Stimulated activated naive CD4-positive, alpha-beta T cell treated with Interleukin-2 at 50 U/mL for 16 hours (primary cell): ENCODE measurements around the gene MBP.

ENCODE experiments used
- DNase-seq: peaks from one replicate; lab custom pipeline; 2025; lab: John Stamatoyannopoulos, UW

MBP gene

DNA sequence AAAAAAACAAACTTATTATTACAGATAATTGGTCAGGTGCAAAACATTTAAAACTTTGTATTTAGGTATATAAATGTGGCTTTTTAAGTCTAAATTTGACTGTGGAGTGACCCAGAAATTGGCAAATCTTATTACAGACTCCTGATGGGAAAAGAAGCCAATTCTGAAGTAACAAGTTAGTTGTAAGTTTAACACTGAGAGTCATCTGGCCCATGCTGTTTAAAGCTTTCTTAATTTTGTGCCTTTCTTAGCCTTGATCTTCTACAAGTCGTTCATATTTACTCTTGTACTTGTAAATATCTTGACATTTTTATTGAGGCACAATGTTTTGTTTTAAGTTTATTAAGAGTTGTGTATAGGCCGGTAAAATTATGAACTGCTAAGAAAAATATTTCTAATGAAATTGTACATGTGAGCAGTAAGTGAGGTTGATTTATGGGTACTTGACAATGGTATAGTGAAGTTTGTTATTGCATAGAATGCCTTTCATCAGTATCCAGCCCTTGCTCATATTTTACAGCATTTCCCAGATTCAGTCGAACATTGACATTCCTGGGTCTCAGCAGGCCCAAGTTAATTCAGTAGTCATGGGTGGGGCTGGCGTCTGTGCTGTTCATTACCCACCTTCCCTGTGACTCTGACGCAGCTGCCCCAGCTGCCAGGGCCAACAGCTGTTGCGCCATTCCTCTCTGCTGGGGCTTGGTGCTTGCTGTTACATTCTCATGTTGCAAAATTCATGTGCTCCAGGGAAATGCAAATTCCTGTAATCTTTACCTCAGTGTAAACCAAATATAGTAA lies 188.8 kb downstream of the MBP start:
- DNase-seq, result no peak

DNA sequence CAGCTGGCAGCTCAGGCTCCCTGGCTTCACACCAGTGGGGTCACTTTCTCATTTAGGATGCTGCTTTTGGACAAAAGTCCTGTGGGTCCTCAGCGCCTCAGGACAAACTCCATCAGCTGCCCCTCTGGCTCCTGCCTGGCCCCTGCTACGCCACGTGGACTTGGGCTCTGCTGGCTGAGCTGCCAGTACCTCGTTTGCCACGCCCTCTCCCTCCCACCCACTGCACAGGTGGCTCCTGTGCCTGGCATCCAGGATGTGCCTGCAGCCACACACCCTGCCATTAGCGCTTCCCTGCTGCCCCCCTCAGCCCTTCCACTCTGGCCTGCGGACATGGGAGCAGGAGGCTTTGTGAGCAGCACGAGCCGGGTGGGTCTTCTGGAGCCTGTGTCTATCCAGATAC lies 191.3 kb downstream of the MBP start:
- DNase-seq, result no peak

DNA sequence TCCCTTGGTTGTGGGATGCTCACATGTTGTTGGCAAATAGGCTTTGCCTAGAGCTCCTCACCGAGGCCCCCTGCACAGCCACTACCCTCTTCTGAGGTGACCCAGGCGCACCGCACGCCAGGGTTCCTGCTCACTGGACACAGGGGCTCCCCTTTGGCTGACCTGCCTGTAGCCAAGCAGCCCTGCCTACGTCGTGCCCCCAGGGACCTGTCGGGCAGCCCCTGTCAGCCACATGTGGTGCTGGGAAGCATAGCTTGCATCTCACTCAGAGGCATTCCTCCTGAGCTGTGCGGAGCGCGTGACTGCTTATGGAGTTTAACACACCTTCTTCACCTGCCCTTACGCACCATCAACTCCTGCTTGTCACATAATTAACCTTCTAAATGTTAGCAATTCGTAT lies 194.0 kb downstream of the MBP start:
- DNase-seq, result no peak

DNA sequence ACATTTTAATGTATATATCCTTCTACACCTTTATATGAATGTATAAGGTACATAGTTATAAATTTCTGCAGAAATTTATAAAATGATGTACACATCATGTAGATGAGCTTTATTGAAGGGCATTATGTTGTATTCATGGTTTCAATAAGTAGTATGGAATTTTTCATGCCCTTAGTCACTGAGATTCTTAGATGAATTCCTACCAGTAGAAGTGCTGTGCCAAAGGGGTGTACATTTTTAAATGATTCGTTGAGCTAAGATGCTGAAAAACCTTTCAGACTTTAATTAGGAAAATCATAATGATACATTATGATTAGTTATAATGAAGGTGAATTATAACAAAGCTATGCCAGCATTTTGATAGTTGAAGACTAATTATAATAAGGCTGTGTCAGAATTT lies 195.0 kb downstream of the MBP start:
- no peak for DNase-seq

DNA sequence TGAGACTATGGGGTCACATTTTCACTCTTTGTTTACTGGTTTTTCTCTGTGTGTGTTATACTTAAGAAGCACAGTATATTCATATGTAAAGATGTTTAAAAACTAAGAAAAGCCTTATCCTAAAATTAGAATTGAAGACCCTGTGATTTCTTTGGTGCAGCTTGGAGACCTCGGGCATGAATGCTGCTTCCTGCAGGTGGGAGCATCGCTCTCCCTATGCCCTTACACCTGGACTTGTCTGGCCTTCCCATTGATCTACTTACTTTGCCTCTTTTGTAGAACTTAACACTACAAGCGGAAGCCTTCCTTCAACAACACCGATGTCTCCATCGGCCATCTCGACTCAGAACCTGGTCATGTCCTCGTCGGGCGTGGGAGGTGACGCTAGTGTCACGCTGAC lies 195.7 kb downstream of the MBP start:
- DNase-seq, result no peak

- no peak for DNase-seq
Measured at GRCh38 chr18:76935722-76936337, 196.8 kb downstream of the MBP start.

GRCh38 chr18:76932026-76932819 lies 200.4 kb downstream of the MBP start:
- DNase-seq, result no peak

DNA sequence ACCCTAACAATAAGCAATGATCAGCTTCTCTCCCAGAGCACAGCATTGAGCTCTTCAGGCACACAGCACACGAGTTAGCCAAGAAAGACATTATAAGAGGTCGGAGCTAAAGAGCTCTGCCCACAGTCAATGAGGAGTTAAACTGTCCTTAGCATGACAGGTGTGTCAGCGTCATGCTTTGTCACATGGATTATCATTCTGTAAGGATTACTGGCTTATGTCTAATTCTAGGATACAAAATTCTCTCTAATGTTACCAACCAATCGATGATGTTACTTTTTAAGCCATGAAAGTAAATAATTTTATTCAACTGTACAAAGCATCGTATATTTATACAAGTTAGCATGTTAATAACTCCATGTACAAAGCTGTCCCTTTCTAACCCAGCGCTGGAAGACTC lies 201.4 kb downstream of the MBP start:
- DNase-seq, result no peak
